HEK293 (cell line): ENCODE measurements around the gene RHBDL3.

Experiments used
- CTCF ChIA-PET: fragments of 350-600 bp; formaldehyde crosslinking; extraction: SDS; loops from one replicate; lab custom pipeline; 2021; ENCODE audit warnings: antibody characterized with exemption; lab: Yijun Ruan, JAX
- POLR2A ChIA-PET: fragments of 300-600 bp; formaldehyde crosslinking; extraction: SDS; loops from one replicate; lab custom pipeline; 2020; ENCODE audit warnings: antibody characterized with exemption, inconsistent platforms; lab: Yijun Ruan, JAX
- H3K27ac ChIP-seq: fragments of 200-500 bp; sonication (Bioruptor generic); 2 replicates; pipeline ENCODE4 v1.5.1; 2014; ENCODE audit warnings: low read depth, low read length, control low read depth, inconsistent platforms; ENCODE audit errors: extremely low read depth
- H3K36me3 ChIP-seq, 2 experiments: fragments of 200-500 bp in 1 of 2; sonication (Bioruptor generic) in 1 of 2; 1 replicate in 1 of 2; 2 replicates in 1 of 2; pipeline ENCODE4 v1.5.1; 2014 to 2017; ENCODE audit warnings: inconsistent platforms in 2 of 2, low read length in 2 of 2; ENCODE audit not compliant: control insufficient read depth in 2 of 2, insufficient read depth in 1 of 2
- H3K4me1 ChIP-seq: fragments of 200-500 bp; sonication (Bioruptor generic); 2 replicates; pipeline ENCODE4 v1.5.1; 2014; ENCODE audit warnings: mild to moderate bottlenecking, low read length, inconsistent platforms; ENCODE audit not compliant: control insufficient read depth, insufficient read depth
- H3K4me3 ChIP-seq: 2 replicates; pipeline ENCODE4 v1.5.1; 2011; ENCODE audit warnings: low read depth, mild to moderate bottlenecking, control low read depth, low read length, moderate library complexity
- H3K9me3 ChIP-seq: fragments of 200-500 bp; sonication (Bioruptor generic); 2 replicates; pipeline ENCODE4 v1.5.1; 2014; ENCODE audit warnings: low read depth, low read length, inconsistent platforms; ENCODE audit not compliant: control insufficient read depth, insufficient read depth
- BCL11A ChIP-seq: fragments of 450-650 bp; formaldehyde crosslinking; IDR thresholded peaks from 2 replicates; pipeline ENCODE4 v1.5.1; 2016; ENCODE audit warnings: low read depth, missing biosample characterization, missing genetic modification characterization
- HIC1 ChIP-seq: fragments of 450-650 bp; formaldehyde crosslinking; IDR thresholded peaks from 2 replicates; pipeline ENCODE4 v1.5.1; 2016; ENCODE audit warnings: missing biosample characterization, missing genetic modification characterization
- HOXD13 ChIP-seq: sonication (generic); formaldehyde crosslinking; IDR thresholded peaks from 2 replicates; pipeline ENCODE4 v1.8.0; 2022; ENCODE audit warnings: missing genetic modification reagents, borderline replicate concordance
- MEIS1 ChIP-seq: sonication (generic); formaldehyde crosslinking; IDR thresholded peaks from 2 replicates; pipeline ENCODE4 v1.8.1; 2022; ENCODE audit warnings: missing genetic modification reagents, mild to moderate bottlenecking, borderline replicate concordance
- SP7 ChIP-seq: fragments of 450-650 bp; formaldehyde crosslinking; IDR thresholded peaks from 2 replicates; pipeline ENCODE4 v1.5.1; 2016; ENCODE audit warnings: missing biosample characterization, missing genetic modification characterization
- ZBTB7A ChIP-seq: fragments of 450-650 bp; formaldehyde crosslinking; IDR thresholded peaks from 2 replicates; pipeline ENCODE4 v1.5.1; 2016; ENCODE audit warnings: low read depth, missing biosample characterization, missing genetic modification characterization
- ZBTB8A ChIP-seq: fragments of 450-650 bp; formaldehyde crosslinking; IDR thresholded peaks from 2 replicates; pipeline ENCODE4 v1.5.1; 2016; ENCODE audit warnings: missing biosample characterization, missing genetic modification characterization
- ZNF114 ChIP-seq: fragments of 450-650 bp; formaldehyde crosslinking; IDR thresholded peaks from 2 replicates; pipeline ENCODE4 v1.5.0; 2017; ENCODE audit warnings: missing biosample characterization, missing genetic modification characterization
- ZNF132 ChIP-seq: fragments of 450-650 bp; formaldehyde crosslinking; IDR thresholded peaks from 2 replicates; pipeline ENCODE4 v1.5.1; 2017; ENCODE audit warnings: missing biosample characterization, missing genetic modification characterization, borderline replicate concordance
- ZNF248 ChIP-seq: fragments of 450-650 bp; formaldehyde crosslinking; IDR thresholded peaks from 2 replicates; pipeline ENCODE4 v1.5.1; 2017; ENCODE audit warnings: missing biosample characterization, missing genetic modification characterization
- ZNF518A ChIP-seq: fragments of 450-650 bp; formaldehyde crosslinking; conservative IDR thresholded peaks from 2 replicates; pipeline ENCODE4 v1.5.1; 2016; ENCODE audit warnings: low read depth, missing biosample characterization, missing genetic modification characterization
- ZNF664 ChIP-seq: fragments of 450-650 bp; formaldehyde crosslinking; IDR thresholded peaks from 2 replicates; pipeline ENCODE4 v1.5.1; 2016; ENCODE audit warnings: missing biosample characterization, missing genetic modification characterization
- ZNF701 ChIP-seq: fragments of 450-650 bp; formaldehyde crosslinking; IDR thresholded peaks from 2 replicates; pipeline ENCODE4 v1.5.1; 2016; ENCODE audit warnings: missing biosample characterization, missing genetic modification characterization
- ZSCAN30 ChIP-seq: fragments of 450-650 bp; IDR thresholded peaks from 2 replicates; pipeline ENCODE4 v1.5.1; 2018; ENCODE audit warnings: missing biosample characterization, mild to moderate bottlenecking, missing genetic modification characterization, moderate library complexity
- TF ChIP-seq, protein P1 (sequence below): fragments of 450-650 bp; formaldehyde crosslinking; IDR thresholded peaks from 2 replicates; pipeline ENCODE4 v1.5.1; 2016; ENCODE audit warnings: missing biosample characterization, missing genetic modification characterization, low read depth
- TF ChIP-seq, protein P2 (sequence below): fragments of 450-650 bp; formaldehyde crosslinking; IDR thresholded peaks from 2 replicates; pipeline ENCODE4 v1.5.1; 2016; ENCODE audit warnings: missing biosample characterization, missing genetic modification characterization

RHBDL3 gene

DNA sequence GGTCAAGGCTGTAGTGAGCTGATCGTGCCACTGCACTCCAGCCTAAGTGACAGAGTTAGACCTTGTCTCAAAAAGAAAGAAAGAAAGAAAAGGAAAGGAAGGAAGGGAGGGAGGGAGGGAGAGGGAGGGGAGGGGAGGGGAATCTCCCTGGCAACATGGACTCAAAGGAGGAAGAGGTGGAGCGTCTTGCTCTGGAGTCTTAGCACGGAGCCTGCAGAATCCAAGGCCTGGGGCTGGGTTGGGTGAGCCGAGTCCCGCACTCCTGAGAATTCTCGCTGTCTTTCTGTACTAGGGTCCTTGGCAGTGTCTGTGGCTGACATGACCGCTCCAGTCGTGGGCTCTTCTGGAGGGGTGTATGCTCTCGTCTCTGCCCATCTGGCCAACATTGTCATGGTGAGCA is 39.4 kb downstream of the RHBDL3 start:
- H3K27ac ChIP-seq: no peak overlapping the region
- POLR2A ChIA-PET: no interaction called here
- H3K4me3 ChIP-seq: no peak overlapping the region
- TF ChIP-seq ZNF701 (tag by site-specific recombination) (no peak), ZNF132 (tag by site-specific recombination) (no peak), ZBTB7A (tag by site-specific recombination) (no peak), BCL11A (no peak), ZSCAN30 (tag by site-specific recombination) (no peak), ZBTB8A (tag by site-specific recombination) (no peak), ZNF518A (tag by site-specific recombination) (no peak), ZNF664 (tag by site-specific recombination) (no peak), MEIS1 (CRISPR knock-in tag) (no peak), HOXD13 (CRISPR knock-in tag) (no peak), HIC1 (tag by site-specific recombination) (no peak), ZNF114 (no peak), SP7 (tag by site-specific recombination) (no peak), ZNF248 (tag by site-specific recombination) (no peak)
- TF ChIP-seq, protein P1, sequence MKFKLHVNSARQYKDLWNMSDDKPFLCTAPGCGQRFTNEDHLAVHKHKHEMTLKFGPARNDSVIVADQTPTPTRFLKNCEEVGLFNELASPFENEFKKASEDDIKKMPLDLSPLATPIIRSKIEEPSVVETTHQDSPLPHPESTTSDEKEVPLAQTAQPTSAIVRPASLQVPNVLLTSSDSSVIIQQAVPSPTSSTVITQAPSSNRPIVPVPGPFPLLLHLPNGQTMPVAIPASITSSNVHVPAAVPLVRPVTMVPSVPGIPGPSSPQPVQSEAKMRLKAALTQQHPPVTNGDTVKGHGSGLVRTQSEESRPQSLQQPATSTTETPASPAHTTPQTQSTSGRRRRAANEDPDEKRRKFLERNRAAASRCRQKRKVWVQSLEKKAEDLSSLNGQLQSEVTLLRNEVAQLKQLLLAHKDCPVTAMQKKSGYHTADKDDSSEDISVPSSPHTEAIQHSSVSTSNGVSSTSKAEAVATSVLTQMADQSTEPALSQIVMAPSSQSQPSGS (tag by site-specific recombination): no peak
- TF ChIP-seq, protein P2, sequence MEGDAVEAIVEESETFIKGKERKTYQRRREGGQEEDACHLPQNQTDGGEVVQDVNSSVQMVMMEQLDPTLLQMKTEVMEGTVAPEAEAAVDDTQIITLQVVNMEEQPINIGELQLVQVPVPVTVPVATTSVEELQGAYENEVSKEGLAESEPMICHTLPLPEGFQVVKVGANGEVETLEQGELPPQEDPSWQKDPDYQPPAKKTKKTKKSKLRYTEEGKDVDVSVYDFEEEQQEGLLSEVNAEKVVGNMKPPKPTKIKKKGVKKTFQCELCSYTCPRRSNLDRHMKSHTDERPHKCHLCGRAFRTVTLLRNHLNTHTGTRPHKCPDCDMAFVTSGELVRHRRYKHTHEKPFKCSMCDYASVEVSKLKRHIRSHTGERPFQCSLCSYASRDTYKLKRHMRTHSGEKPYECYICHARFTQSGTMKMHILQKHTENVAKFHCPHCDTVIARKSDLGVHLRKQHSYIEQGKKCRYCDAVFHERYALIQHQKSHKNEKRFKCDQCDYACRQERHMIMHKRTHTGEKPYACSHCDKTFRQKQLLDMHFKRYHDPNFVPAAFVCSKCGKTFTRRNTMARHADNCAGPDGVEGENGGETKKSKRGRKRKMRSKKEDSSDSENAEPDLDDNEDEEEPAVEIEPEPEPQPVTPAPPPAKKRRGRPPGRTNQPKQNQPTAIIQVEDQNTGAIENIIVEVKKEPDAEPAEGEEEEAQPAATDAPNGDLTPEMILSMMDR (tag by site-specific recombination): no peak
- H3K9me3 ChIP-seq: no peaks in the 10 kb centered on the region
- peaks cover 0 to 16% of the 10 kb centered on the region in 2 experiments; a peak in 2 of 3 replicates for H3K36me3 ChIP-seq
- CTCF ChIA-PET: no interaction called here
- H3K4me1 ChIP-seq: peaks cover 24% of the 10 kb centered on the region
